ENCODE data around the gene SYT2. TPM values are rescaled to one million over a fixed set of nuclear protein-coding genes. Genes with fewer than 3 reads are reported as not detected.
A peak's percentile ranks its signal among the peaks of the same experiment; 100 is the strongest.
"Not testable (repeated sequence)": the region's sequence is repeated elsewhere in the genome, so short reads cannot be mapped to it uniquely, and the experiment has no call there.

The SYT2 gene
- total RNA-seq, 2 experiments from 2014 or later: not detected

DNA sequence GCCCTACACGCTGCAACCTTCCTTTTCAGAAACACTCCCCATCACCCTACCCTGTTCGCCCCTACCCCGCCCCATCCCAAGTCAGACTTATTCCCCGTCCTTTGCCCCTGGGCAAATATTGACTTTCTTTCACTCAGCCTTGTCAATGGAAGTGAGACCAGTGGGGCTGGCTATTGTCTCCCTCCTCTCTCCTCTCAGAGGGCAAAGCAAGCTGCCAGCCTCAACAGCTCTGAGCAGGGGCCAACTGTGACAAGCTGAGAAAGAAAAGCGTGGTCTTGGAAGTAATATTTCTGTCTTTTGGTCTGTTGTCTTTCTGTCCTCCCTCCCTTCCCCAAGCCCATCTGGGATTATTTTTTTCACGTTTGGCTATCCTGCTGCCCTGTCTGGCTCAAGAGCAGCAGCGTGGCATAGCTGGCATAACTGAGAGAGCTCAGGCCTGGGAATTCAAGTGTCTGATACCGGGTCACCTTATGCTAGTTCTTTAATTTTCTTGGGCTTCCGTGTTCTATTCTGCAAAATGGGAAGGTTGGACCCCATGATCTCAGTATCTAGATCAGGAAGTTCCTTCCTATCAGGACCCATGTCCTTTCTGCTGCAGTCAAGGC is 71.5 kb downstream of the SYT2 start:
- H3K4me3 Mint-ChIP-seq; DNase-seq; H3K27ac Mint-ChIP-seq; intact Hi-C loops (cut with DNase I, micrococcal nuclease); H3K36me3 Mint-ChIP-seq (ENCODE audit: low read depth); CTCF ChIA-PET; ATAC-seq; POLR2A ChIA-PET; H3K9me3 Mint-ChIP-seq (ENCODE audit: low read depth): not testable (repeated sequence)
- peaks cover 42% of the 10 kb centered on the region for H3K27me3 Mint-ChIP-seq
- peaks cover 12% of the 10 kb centered on the region for H3K4me1 Mint-ChIP-seq

GRCh38 chr1:202638019-202638700 is 72.1 kb downstream of the SYT2 start:
- no peak overlapping the region for H3K27ac Mint-ChIP-seq
- no peak for DNase-seq
- CTCF ChIA-PET: no interaction called here

GRCh38 chr1:202637321-202638018 is 72.8 kb downstream of the SYT2 start:
- H3K4me1 Mint-ChIP-seq; DNase-seq; POLR2A ChIA-PET; H3K4me3 Mint-ChIP-seq; CTCF ChIA-PET; ATAC-seq; H3K36me3 Mint-ChIP-seq (ENCODE audit: low read depth); intact Hi-C loops (cut with DNase I, micrococcal nuclease); H3K9me3 Mint-ChIP-seq (ENCODE audit: low read depth); H3K27ac Mint-ChIP-seq: not testable (repeated sequence)
- peaks cover 33% of the 10 kb centered on the region for H3K27me3 Mint-ChIP-seq

More at GRCh38 chr1:202638019-202638700, 72.1 kb downstream of the SYT2 start:
- Mint-ChIP-seq H3K4me3 (no peak overlapping the region), H3K4me1 (peaks cover 11% of the 10 kb centered on the region), H3K36me3 (ENCODE audit: low read depth) (no peaks in the 10 kb centered on the region), H3K9me3 (ENCODE audit: low read depth) (no peaks in the 10 kb centered on the region), H3K27me3 (peaks cover 38% of the 10 kb centered on the region)
- intact Hi-C loops (cut with DNase I, micrococcal nuclease): no loop called here
- ATAC-seq: no peak
- POLR2A ChIA-PET: no interaction called here

GRCh38 chr1:202636171-202636570 is 74.1 kb downstream of the SYT2 start:
- H3K4me1 Mint-ChIP-seq; H3K9me3 Mint-ChIP-seq (ENCODE audit: low read depth); POLR2A ChIA-PET; H3K27ac Mint-ChIP-seq; H3K36me3 Mint-ChIP-seq (ENCODE audit: low read depth); DNase-seq; ATAC-seq; CTCF ChIA-PET; H3K4me3 Mint-ChIP-seq; intact Hi-C loops (cut with DNase I, micrococcal nuclease): not testable (repeated sequence)
- H3K27me3 Mint-ChIP-seq: peaks cover 20% of the 10 kb centered on the region

- Mint-ChIP-seq H3K27me3 (peaks cover 5% of the 10 kb centered on the region), H3K36me3 (ENCODE audit: low read depth) (no peaks in the 10 kb centered on the region), H3K4me3 (no peak overlapping the region), H3K4me1 (peaks cover 32% of the 10 kb centered on the region), H3K9me3 (ENCODE audit: low read depth) (no peaks in the 10 kb centered on the region), H3K27ac (no peak overlapping the region)
- intact Hi-C loops (cut with DNase I, micrococcal nuclease): no loop called here
- no peak for DNase-seq
- ChIA-PET CTCF (interaction anchor here (0.7 kb wide), 1 partner anchor 57 kb away, joined by 3 read pairs; no protein-coding TSS in a partner anchor), POLR2A (no interaction called here)
- ATAC-seq: no peak
Measured at GRCh38 chr1:202632241-202632640, 78.0 kb downstream of the SYT2 start.

DNA sequence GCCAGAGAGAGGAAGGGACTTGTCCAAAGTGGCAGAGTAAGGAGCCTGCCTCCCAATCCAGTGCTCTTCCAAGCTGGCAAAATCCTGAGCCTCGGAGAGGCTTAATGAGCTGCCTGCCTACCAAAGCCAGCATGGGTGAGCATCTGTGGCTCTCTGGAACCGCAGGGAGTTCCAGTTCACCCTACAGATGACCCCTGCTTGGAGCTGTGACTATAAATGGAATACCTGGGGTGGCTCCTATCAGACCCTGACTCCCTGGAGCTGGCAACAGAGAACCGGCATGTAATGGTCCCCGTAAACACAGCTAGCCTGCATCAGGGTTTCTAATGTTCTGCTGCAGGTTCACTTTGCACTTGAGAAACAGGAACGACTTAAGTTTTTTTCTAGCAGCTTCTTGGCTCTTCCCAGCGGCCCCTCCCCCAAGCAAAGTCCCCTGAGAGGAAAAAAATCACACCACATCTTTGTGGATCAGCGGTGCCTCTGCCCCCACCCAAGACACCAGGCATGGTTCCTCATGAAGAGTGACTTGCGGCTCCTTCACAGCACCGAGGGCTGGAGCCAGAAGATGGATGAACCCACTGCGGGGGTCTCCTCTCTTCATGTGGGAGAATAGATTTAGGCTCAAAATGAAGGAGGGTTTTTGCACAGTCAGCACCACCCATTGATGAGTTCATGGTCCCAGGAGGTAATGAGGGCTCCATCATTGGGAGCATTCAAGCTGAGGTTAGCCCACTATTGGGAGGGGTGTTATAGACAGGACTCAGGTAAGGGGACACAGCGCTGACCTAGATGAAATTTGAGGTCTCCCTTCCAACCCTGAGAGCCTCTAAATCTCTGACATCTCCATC is 79.0 kb downstream of the SYT2 start:
- POLR2A ChIA-PET: no interaction called here
- intact Hi-C loops (cut with DNase I, micrococcal nuclease): no loop called here
- Mint-ChIP-seq H3K4me1 (peaks cover 32% of the 10 kb centered on the region), H3K4me3 (no peak overlapping the region), H3K27ac (no peak overlapping the region), H3K36me3 (ENCODE audit: low read depth) (no peaks in the 10 kb centered on the region), H3K9me3 (ENCODE audit: low read depth) (no peaks in the 10 kb centered on the region), H3K27me3 (peaks cover 5% of the 10 kb centered on the region)
- ATAC-seq: no peak
- CTCF ChIA-PET: interaction anchor here (0.9 kb wide), 1 partner anchor 97 kb away, joined by 3 read pairs; no protein-coding TSS in a partner anchor
- no peak for DNase-seq

- CTCF ChIA-PET: interaction anchor here (0.9 kb wide), 1 partner anchor 98 kb away, joined by 3 read pairs; no protein-coding TSS in a partner anchor
- no peak overlapping the region for H3K4me3 Mint-ChIP-seq
- ATAC-seq: no peak
- peaks cover 32% of the 10 kb centered on the region for H3K4me1 Mint-ChIP-seq
- no peak for DNase-seq
- H3K27me3 Mint-ChIP-seq: peaks cover 5% of the 10 kb centered on the region
- no peaks in the 10 kb centered on the region for H3K36me3 Mint-ChIP-seq (ENCODE audit: low read depth)
- H3K9me3 Mint-ChIP-seq (ENCODE audit: low read depth): no peaks in the 10 kb centered on the region
- no peak overlapping the region for H3K27ac Mint-ChIP-seq
- intact Hi-C loops (cut with DNase I, micrococcal nuclease): no loop called here
- POLR2A ChIA-PET: no interaction called here
Measured at GRCh38 chr1:202630541-202630940, 79.7 kb downstream of the SYT2 start.

GRCh38 chr1:202630096-202630495 is 80.2 kb downstream of the SYT2 start:
- intact Hi-C loops (cut with DNase I, micrococcal nuclease); ATAC-seq; H3K9me3 Mint-ChIP-seq (ENCODE audit: low read depth); DNase-seq; H3K27me3 Mint-ChIP-seq; POLR2A ChIA-PET; H3K27ac Mint-ChIP-seq; H3K4me3 Mint-ChIP-seq; H3K36me3 Mint-ChIP-seq (ENCODE audit: low read depth): not testable (repeated sequence)
- H3K4me1 Mint-ChIP-seq: peaks cover 32% of the 10 kb centered on the region
- CTCF ChIA-PET: interaction anchor here (0.5 kb wide), 1 partner anchor 52 kb away, joined by 3 read pairs; no protein-coding TSS in a partner anchor

GRCh38 chr1:202629257-202629811 is 80.9 kb downstream of the SYT2 start:
- CTCF ChIA-PET: interaction anchor here (0.5 to 1.3 kb wide), 3 partner anchors 51 to 94 kb away, joined by 3 read pairs; no protein-coding TSS in a partner anchor
- H3K4me3 Mint-ChIP-seq; DNase-seq; H3K27me3 Mint-ChIP-seq; POLR2A ChIA-PET; H3K9me3 Mint-ChIP-seq (ENCODE audit: low read depth); H3K36me3 Mint-ChIP-seq (ENCODE audit: low read depth); H3K27ac Mint-ChIP-seq: not testable (repeated sequence)
- peaks cover 32% of the 10 kb centered on the region for H3K4me1 Mint-ChIP-seq
- ATAC-seq: peak; percentile 87
- intact Hi-C loops (cut with DNase I, micrococcal nuclease): loop anchor here (5.0 to 10.0 kb wide), 4 partner anchors 145 to 445 kb away; partner anchors contain the start of genes PPP1R12B (in 1 of the 2) and UBE2T (in 1 of the 2)

GRCh38 chr1:202628646-202629215 is 81.5 kb downstream of the SYT2 start:
- no peak overlapping the region for H3K27ac Mint-ChIP-seq
- no peaks in the 10 kb centered on the region for H3K9me3 Mint-ChIP-seq (ENCODE audit: low read depth)
- ATAC-seq (no peak), DNase-seq (no peak)
- ChIA-PET CTCF (interaction anchor here (0.6 to 1.3 kb wide), 2 partner anchors 91 to 94 kb away, joined by 3 read pairs; no protein-coding TSS in a partner anchor), POLR2A (no interaction called here)
- H3K36me3 Mint-ChIP-seq (ENCODE audit: low read depth): no peaks in the 10 kb centered on the region
- no peak overlapping the region for H3K4me3 Mint-ChIP-seq
- peaks cover 32% of the 10 kb centered on the region for H3K4me1 Mint-ChIP-seq
- H3K27me3 Mint-ChIP-seq: peaks cover 5% of the 10 kb centered on the region
- intact Hi-C loops (cut with DNase I, micrococcal nuclease): loop anchor here (5.0 to 10.0 kb wide), 4 partner anchors 144 to 444 kb away; partner anchors contain the start of genes PPP1R12B (in 1 of the 2) and UBE2T (in 1 of the 2)

All from activated CD4-positive, alpha-beta T cell treated with anti-CD3 and anti-CD28 coated beads for 36 hours (primary cell).